HEK293T (cell line): ENCODE data around the gene SDHAF3.

Source experiments
- ARNT ChIP-seq: fragments of 450-650 bp; IDR thresholded peaks from 2 replicates; pipeline ENCODE4 v1.6.1; 2017; ENCODE audit warnings: mild to moderate bottlenecking
- BHLHE40 ChIP-seq: fragments of 450-650 bp; IDR thresholded peaks from 2 replicates; pipeline ENCODE4 v1.6.1; 2016; ENCODE audit warnings: mild to moderate bottlenecking, moderate library complexity, borderline replicate concordance
- CTBP1 ChIP-seq: fragments of 450-650 bp; IDR thresholded peaks from 2 replicates; pipeline ENCODE4 v1.6.1; 2016; ENCODE audit warnings: borderline replicate concordance
- ELF4 ChIP-seq: fragments of 450-650 bp; IDR thresholded peaks from 2 replicates; pipeline ENCODE4 v1.6.1; 2017; ENCODE audit warnings: antibody characterized with exemption
- FOXA1 ChIP-seq: fragments of 450-650 bp; IDR thresholded peaks from 2 replicates; pipeline ENCODE4 v1.6.1; 2016; ENCODE audit warnings: mild to moderate bottlenecking
- FOXK2 ChIP-seq: fragments of 450-650 bp; IDR thresholded peaks from 2 replicates; pipeline ENCODE4 v1.6.1; 2016; ENCODE audit warnings: mild to moderate bottlenecking
- FOXM1 ChIP-seq: fragments of 450-650 bp; IDR thresholded peaks from 2 replicates; pipeline ENCODE4 v1.6.1; 2017; ENCODE audit warnings: mild to moderate bottlenecking, borderline replicate concordance
- NFRKB ChIP-seq: fragments of 450-650 bp; IDR thresholded peaks from 2 replicates; pipeline ENCODE4 v1.6.1; 2016; ENCODE audit warnings: mild to moderate bottlenecking, moderate library complexity
- SP1 ChIP-seq: fragments of 450-650 bp; IDR thresholded peaks from 2 replicates; pipeline ENCODE4 v1.6.1; 2017
- SUZ12 ChIP-seq: fragments of 450-650 bp; IDR thresholded peaks from 2 replicates; pipeline ENCODE4 v1.6.1; 2016; ENCODE audit warnings: mild to moderate bottlenecking

GRCh38 chr7:97200018-97200417 lies 82.5 kb downstream of the SDHAF3 start:
- TF ChIP-seq ELF4 = no peak
- no peak for TF ChIP-seq SP1
- TF ChIP-seq FOXM1 = no peak
- no peak for TF ChIP-seq FOXA1
- TF ChIP-seq BHLHE40 = no peak
- no peak for TF ChIP-seq SUZ12
- TF ChIP-seq CTBP1 = no peak
- TF ChIP-seq ARNT = no peak
- TF ChIP-seq FOXK2 = no peak
- TF ChIP-seq NFRKB = no peak
